GM12801 (cell line): ENCODE measurements around the gene TRIM47.

ENCODE experiments used
- TF ChIP-seq, protein P1 (sequence below): IDR thresholded peaks from one replicate; pipeline ENCODE4 v1.5.1; 2011; ENCODE audit warnings: control low read depth; ENCODE audit not compliant: insufficient read length; ENCODE audit errors: extremely low read depth

Gene TRIM47

DNA sequence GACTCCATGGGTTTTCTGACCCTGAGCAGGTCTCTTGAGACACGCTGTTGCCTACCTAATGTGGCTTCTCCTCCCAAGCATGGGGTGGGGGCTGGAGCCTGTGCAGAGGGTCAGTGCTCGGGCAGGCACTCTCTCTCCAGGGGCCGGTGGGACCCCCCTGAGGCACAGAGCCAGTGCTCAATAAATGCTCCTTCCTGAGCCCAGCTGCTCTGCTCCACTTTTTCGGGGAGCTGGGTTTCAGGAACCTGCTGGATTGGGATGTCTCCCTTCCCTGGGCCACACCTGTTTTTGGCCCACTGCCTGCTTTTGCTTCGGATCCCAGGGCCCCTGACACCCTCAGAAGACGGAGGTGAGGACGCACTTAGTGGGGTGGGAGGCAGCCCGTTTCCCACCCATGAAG, 19.7 kb upstream of the TRIM47 start:
- TF ChIP-seq, protein P1, sequence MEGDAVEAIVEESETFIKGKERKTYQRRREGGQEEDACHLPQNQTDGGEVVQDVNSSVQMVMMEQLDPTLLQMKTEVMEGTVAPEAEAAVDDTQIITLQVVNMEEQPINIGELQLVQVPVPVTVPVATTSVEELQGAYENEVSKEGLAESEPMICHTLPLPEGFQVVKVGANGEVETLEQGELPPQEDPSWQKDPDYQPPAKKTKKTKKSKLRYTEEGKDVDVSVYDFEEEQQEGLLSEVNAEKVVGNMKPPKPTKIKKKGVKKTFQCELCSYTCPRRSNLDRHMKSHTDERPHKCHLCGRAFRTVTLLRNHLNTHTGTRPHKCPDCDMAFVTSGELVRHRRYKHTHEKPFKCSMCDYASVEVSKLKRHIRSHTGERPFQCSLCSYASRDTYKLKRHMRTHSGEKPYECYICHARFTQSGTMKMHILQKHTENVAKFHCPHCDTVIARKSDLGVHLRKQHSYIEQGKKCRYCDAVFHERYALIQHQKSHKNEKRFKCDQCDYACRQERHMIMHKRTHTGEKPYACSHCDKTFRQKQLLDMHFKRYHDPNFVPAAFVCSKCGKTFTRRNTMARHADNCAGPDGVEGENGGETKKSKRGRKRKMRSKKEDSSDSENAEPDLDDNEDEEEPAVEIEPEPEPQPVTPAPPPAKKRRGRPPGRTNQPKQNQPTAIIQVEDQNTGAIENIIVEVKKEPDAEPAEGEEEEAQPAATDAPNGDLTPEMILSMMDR, result no peak

DNA sequence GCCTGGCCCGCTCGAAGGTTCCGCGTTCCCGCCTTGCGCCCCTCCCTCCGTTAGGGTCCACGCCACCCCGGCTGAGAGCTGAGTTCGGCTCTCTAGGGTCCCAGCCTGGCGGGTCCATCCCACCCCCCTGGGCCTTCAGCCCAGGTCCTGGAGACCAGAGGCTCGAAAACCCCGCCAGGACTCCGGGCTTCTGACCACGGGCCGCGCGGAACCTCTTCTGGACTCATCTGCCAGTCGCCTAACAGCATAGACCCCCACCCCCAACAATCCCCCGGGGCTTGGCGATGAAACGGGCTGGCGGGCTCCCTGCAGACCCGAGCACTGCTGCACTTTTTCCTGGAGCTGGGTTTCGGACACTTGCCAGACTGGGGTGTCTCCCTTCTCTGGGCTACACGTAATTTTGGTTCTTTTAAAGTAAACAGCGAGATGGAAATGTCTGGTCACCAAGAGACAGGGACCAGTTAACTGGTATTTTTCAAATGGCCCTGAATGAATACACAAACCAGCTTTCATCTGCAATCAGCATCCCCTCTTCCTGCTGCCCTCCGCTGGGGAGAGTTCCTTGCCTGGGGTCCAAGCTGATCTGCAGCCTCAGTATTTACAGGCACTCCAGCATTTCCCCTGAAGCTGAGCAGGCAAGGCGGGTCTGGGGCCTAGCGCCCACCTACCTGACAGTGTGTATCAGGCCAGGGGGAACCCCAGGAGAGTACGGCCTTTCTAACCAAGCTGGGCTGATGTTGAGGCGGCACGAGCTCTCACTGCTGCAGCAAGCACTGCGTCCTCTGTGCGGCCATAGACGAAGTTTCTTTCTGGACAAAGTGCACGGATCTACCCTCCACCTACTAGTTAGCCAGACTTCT, 19.0 kb upstream of the TRIM47 start:
- TF ChIP-seq, protein P1, result no peak

DNA sequence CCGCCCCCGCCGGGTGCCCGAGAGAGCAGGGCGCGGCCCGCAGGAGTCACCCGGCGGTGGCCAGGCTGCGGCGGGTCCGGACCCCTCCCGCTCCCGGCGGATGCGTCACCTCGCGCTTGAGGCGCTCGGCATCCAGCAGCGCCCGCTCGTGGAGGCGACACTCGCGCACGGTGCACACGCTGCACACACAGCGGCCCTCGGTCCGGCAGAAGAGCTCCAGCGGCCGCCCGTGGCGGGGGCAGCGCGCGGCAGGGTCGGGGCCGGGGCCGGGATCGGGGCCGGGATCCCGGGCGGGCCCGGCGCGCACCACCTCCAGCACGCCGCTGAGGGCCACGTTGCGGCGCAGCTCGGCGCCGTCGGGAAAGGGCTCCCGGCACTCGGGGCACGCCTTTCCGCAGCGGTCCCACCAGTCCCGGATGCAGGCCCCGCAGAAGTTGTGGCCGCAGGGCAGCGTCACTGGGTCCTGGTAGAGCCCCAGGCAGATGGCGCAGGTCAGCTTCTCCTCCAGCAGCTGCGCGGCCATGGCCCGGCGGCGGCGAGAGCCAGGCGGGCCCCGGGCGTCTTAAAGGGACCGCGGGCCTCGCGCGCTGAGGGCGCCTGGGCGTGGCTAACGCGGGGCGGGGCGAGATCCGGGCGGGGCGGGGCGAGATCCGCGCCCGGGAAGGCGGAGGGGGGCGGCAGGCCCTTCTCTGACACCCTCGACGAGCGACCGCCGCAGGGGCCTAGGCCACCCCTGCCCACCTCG, 18.2 kb upstream of the TRIM47 start, which contains the start of gene TRIM65:
TRIM65 (minus strand) TSS at position 537 of the 745 bp plus-strand sequence; CDS start at position 523, 14 bp downstream.
- TF ChIP-seq, protein P1, result no peak

DNA sequence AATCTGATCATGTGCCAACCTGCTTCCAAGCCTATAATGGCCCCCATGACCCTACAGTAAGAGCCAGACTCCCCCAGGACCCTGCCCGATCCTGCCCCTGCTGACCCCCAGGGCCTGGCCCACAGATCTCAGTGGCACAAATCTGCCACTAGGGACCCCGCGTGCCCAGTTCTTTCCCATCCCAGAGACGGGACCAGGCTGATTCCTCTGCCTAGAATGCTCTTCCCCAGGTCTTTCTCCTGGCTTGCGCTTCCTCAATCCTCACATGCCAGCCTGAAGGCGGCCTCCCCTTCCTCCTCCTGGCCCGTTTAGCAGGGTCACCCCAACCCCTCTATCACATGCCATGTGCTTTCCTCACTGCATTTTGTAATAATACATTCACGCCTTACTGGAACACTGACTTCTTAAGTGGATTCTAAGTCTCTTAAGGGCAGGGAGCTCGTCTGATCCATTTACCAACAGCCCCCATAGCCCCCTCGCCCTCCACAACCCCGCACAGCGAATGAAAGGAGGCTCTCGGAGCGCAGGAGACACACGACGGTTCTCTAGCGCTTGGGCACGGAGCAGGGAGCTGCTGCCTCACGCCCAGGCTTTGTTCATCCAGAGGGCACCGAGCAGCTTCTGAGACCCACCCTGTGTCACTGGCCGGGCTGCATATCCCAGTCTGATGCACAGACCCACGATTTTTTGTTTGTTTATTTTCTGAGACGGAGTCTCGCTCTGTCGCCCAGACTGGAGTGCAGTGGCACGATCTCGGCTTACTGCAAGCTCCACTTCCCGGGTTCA, 17.2 kb upstream of the TRIM47 start:
- TF ChIP-seq, protein P1, result no peak

DNA sequence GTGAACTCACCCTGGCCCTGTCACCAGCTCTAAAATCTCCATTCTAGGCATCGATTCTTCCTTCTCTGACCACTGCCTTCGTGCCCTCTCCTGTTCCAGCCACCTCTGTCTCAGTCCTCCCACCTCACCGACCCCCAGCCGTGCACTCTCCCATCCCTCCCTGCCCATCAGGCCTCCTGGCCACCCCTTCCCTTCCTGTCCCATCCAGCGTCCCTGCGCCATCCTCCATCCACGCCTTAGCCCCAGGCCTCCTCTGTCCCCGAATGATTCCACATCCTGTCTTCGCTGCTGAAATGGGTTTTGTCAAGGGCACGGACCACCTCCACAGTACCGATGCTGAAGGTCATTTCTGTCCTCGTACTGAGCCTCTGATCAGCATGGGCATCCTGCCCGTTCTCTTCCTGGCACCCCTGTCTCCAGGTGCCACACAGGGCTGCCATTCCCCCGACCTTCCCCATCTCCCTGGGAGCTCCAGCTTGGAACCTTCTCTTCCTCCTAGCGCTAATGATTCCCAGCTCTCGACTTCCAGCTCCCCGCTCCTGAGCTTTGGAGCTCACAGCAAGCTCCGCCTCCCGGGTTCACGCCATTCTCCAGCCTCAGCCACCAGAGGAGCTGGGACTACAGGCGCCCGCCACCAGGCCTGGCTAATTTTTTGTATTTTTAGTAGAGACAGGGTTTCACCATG, 15.8 kb upstream of the TRIM47 start:
- TF ChIP-seq, protein P1, result no peak

DNA sequence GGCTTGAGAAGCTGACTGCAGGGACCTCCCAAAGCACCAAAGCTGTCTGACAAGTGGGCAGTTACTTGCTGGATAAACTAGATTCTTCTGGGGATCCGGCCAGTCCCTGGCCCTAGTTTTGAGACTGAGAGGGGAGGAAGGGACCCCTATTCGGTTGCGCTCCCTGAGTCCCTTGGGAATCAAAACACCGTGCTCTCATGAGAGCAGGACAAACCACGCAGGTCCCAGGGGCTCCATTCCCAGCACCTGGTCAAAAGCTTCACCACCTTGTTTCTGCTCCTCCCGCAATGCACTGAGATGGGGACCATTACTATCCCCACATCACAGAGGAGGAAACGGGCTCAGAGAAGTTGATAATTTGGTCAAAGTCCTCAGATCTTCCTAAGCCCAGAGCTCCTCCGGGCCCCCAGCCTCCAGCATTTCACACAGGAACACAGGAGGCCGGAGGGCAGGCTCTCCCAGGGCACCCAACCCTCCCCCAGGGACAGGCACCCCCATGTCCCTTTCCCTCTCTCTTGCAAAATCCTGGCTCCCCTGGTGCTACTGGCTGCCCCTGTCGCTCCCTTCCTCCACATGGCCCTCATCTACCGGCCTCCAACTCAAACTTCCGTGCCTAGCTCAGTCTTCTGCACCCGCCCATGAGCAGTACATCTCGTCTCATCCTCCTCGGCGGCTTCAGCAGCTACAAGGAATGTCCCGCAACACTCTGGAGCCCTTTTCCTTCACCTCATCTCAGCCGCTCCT, 15.1 kb upstream of the TRIM47 start:
- TF ChIP-seq, protein P1, result no peak
